ENCODE data around the gene DLST. TPM values are rescaled to one million over a fixed set of nuclear protein-coding genes. Genes with fewer than 3 reads are reported as not detected.

Gene DLST
- polyA plus RNA-seq, 3 donors: 116 to 132 (median 122) TPM

GRCh38 chr14:74909501-74909900 lies 27.8 kb downstream of the DLST start:
- no peak for DNase-seq (ENCODE audit: extremely low read depth in 1 of 11, low read depth in 9 of 11, low spot score in 4 of 11)

- DNase-seq (ENCODE audit: extremely low read depth in 1 of 11, low read depth in 9 of 11, low spot score in 4 of 11): no peak
These were observed 28.2 kb downstream of the DLST start for GRCh38 chr14:74909911-74910310.

DNA sequence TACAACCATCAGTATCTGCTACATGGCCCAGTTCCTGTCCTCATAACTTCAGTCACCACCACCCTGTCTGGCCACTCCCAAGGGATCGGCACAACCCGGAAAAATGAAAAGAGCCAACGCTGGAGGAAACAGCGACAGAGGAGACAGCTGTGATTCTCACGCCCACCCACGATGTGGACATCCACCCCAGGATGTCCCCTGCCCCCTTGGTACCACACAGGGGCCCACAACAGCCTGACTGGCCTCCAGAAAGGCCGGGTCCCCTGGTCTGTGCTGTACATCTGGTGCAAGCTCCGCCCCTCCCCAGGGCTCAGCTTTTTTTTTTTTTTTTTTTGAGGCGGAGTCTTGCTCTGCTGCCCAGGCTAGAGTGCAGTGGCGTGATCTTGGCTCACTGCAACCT lies 28.8 kb downstream of the DLST start:
- no peak for DNase-seq (ENCODE audit: extremely low read depth in 1 of 11, low read depth in 9 of 11, low spot score in 4 of 11)

DNA sequence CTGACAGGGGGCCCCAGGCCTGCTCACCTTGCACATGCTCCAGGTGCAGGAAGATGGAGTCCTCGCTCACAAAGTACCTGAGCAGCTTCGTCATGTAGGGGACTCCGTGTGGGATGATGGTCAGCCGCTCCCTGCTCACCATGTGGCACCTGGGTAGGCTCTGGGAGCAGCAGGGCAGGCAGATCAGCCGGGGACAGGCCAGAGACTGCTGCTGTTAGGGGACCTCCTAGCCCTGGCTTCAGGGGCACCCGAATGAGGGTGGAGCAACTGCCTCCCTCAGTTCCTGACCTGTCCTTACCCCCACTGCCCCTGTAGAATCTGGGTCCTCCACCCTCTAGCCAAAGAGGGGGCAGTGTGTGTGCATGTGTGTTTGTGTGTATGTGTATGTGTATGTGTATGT lies 29.5 kb downstream of the DLST start:
- no peak for DNase-seq (ENCODE audit: extremely low read depth in 1 of 11, low read depth in 9 of 11, low spot score in 4 of 11)

GRCh38 chr14:74911704-74912103 lies 30.0 kb downstream of the DLST start:
- no peak for DNase-seq (ENCODE audit: extremely low read depth in 1 of 11, low read depth in 9 of 11, low spot score in 4 of 11)

GRCh38 chr14:74912111-74912510 lies 30.4 kb downstream of the DLST start:
- DNase-seq (ENCODE audit: extremely low read depth in 1 of 11, low read depth in 9 of 11, low spot score in 4 of 11): no peak

DNA sequence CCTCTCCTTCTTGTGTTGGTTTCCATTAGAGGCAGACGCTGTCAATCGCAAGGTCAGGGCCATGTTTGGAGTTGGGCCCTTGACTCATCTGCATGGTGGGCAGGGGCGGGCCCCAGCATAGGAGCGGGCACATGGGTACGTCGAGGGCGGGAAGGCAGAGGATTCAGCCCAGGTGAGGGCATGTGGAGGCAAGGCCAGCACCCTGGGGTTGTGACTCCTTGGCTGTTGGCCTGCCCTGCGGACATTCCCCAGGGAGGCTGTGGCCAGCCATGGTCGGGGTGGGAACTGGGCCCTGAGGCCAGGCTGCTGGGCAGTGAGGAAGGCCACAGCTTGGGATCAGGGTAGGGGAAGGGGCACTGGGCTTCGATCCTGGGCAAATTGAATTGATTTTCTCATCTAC lies 31.1 kb downstream of the DLST start:
- DNase-seq (ENCODE audit: extremely low read depth in 1 of 11, low read depth in 9 of 11, low spot score in 4 of 11): no peak

- no peak for DNase-seq (ENCODE audit: extremely low read depth in 1 of 11, low read depth in 9 of 11, low spot score in 4 of 11)
These were observed 31.7 kb downstream of the DLST start for GRCh38 chr14:74913393-74913910.

DNA sequence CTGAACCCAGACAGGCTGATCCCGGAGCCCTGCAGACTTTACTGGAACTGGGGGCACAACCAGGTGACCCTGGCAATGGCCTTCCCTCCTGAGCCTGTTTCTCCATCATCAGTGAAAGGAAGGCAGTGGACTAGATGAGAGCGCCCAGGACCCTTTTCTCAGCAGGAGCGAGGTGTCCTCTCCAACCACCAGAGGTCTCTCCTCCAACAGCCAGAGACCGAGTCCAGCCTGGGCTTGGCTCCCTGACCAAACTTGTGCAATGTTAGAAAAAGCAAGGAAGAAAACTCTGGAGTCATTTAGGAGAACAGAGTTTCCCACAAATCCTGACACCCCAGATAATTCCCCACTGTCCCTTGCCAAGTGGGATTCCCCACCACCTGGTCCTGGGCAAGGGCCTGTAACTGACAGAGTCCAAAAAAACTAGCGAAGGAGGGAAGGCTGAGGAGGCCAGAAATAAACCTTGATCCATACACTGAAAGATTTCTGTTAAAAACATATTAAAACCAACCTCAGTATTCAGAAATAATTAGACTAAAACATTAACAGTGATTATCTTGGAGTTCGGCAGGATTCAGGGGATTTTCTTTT lies 32.4 kb downstream of the DLST start:
- peak in 8 of 11 donors; percentile 21 to 71 (median 46) for DNase-seq (ENCODE audit: extremely low read depth in 1 of 11, low read depth in 9 of 11, low spot score in 4 of 11)

DNA sequence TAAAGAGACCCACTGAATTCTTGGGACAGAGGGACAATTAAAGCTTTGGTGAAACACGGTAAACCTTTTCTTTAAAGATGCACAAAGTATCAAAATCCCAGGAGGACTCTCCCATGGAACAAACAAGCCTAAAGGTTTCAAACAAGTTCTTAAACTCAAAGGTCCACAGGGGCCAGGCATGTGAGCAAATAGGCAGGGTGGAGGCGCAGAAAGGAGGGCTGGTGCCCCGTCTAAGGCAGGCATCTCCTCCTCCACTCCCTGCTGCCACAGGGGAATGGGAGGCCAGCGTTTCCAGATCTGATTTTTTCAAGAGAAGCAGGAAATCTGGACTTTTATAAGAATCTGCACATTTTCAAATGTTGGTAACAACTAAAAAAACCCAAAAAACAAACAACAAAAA lies 33.7 kb downstream of the DLST start:
- DNase-seq (ENCODE audit: extremely low read depth in 1 of 11, low read depth in 9 of 11, low spot score in 4 of 11): no peak

GRCh38 chr14:74915826-74916225 lies 34.1 kb downstream of the DLST start:
- no peak for DNase-seq (ENCODE audit: extremely low read depth in 1 of 11, low read depth in 9 of 11, low spot score in 4 of 11)

DNA sequence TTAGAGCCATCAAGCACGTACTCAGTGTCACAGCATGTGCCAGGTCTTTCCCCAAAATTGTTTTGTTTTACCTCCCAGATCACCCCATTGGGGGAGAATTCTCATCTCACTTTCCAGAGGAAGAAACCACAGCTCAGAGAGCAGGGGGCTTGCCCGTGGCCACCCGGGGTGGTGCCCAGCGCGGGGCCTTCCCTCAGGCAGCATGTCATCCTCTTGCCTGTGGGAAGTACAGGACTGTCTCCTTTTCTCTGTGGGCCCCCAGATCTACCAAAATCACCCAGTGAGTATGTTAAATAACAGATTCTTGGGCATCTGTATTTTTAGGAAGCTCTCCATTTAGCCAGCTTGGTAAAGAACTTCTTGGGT lies 35.4 kb downstream of the DLST start:
- no peak for DNase-seq (ENCODE audit: extremely low read depth in 1 of 11, low read depth in 9 of 11, low spot score in 4 of 11)

DNA sequence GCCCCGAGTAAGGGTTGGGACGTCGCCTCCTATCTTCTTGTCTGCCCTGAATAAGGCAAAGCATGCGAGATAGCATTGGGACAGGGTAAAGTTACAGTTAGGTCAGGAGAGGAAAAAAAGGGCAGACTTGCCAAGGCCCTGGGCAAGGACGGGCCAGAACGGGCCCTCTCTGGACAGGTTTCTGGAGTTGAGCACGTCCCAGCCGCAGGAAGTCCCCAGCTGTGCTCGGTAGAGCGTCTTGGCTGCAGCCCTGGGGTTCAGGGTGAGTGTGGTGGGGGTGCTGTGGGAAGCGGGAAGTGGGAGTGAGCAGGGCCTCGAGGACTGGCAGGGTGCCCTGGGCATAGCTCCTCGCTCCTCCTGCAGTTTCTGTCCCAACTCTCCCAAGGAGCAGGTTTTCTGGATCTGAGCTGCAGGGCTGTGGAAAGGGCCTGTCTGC lies 35.9 kb downstream of the DLST start:
- DNase-seq (ENCODE audit: extremely low read depth in 1 of 11, low read depth in 9 of 11, low spot score in 4 of 11): no peak

DNA sequence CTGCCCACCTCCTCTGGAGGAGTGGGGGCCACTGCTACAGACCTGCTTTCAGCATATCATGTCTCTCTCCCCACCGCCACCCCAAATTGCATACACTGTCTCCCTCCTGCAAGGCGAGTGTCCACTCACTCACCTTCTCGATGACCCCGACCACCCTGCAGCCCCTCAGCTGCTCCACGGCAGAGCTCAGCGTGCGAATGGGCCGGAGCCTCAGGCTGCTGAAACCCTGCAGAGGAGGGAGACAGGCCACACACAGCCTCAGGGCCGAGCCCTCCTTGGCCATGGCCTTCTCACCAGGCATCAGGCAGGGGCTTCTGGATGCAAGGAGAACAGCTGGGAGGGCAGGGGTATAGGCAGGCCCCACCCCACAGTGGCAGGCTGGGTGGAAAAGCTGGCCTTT lies 36.7 kb downstream of the DLST start:
- no peak for DNase-seq (ENCODE audit: extremely low read depth in 1 of 11, low read depth in 9 of 11, low spot score in 4 of 11)

DNA sequence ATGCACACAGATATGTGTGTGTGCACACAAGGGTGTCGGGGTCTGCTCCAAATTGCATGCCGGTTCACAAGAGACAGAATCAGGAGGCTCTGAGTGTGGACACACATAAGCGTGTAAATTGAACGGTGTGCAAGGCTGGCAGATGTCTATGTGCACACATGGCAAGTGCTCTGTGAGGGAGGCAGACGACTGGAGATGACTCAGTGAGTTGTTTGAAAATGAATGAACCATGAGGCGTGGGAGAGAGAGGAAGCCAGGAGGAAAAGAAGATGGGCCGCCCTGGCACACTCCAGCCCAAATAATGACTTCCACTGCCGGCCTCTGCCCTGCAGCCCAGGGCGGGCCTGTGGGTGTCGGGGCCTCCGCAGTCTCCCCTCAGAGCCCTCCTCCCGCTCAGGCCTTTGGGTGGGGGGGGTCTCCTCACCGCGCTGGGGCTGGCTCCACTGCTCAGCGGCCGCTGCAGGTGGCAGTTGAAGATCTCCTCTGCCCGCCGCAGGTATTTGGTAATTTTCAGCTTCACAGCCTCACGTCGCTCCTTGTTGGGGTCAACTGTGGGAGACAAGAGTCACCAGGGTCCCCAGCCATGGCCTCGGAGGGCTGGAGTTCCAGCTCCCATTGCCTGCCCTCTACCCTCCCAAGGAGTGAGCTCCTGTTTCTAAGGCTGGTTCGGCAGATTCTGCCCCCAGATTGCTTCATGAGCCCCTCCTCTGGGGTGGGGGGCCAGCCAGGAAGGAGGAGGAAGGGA lies 37.9 kb downstream of the DLST start:
- no peak for DNase-seq (ENCODE audit: extremely low read depth in 1 of 11, low read depth in 9 of 11, low spot score in 4 of 11)

GRCh38 chr14:74920281-74920680 lies 38.6 kb downstream of the DLST start:
- no peak for DNase-seq (ENCODE audit: extremely low read depth in 1 of 11, low read depth in 9 of 11, low spot score in 4 of 11)

- no peak for DNase-seq (ENCODE audit: extremely low read depth in 1 of 11, low read depth in 9 of 11, low spot score in 4 of 11)
These were observed 39.4 kb downstream of the DLST start for GRCh38 chr14:74921053-74921620.

- no peak for DNase-seq (ENCODE audit: extremely low read depth in 1 of 11, low read depth in 9 of 11, low spot score in 4 of 11)
These were observed 40.5 kb downstream of the DLST start for GRCh38 chr14:74921987-74922751.

DNA sequence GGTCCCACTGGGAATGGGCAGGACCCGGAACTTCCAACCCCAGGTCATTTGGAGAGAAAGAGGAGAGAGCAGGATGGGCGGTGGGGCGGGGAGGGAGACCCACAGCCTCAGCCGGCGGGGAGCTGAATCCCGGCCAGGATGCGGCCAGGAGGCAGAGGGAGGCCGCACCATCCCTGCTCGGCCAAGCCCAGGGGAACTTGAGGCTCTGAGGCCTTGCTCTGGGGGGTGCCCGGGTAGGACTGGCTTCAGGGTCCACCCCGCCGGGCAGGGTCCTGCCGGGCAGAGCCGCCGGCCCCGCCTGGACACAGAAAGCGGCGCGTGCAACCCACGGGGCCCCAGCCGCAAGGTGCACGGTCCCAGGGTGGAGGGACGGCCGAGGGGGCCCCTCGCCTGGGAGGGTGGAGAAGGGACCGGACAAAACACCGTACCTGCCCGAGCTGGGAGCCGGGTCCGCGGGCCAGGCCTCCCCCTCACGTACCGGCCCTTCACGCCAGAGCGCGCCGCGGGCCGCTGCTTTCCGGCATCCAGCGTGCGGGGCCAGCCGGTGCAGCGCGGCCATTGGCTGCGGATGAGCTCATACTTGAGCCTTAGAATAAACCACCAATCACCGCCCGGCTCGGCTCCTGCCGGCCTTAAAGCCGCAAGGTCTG lies 41.2 kb downstream of the DLST start, which contains the start of gene RPS6KL1:
RPS6KL1 (minus strand) TSS at position 509 of the 650 bp plus-strand sequence. CDS start 1,719 bp downstream, outside the sequence.
- DNase-seq (ENCODE audit: extremely low read depth in 1 of 11, low read depth in 9 of 11, low spot score in 4 of 11): peak; percentile 33 to 79 (median 61)
